ENCODE results near the gene XPC.

- TF ChIP-seq USF2 (CRISPR knock-in tag; IDR thresholded peaks at IDR 0.05) (no peak), CREB1 (CRISPR knock-in tag; IDR thresholded peaks at IDR 0.05) (no peak), SOX15 (CRISPR knock-in tag; IDR thresholded peaks at IDR 0.05) (no peak), CTCF (IDR thresholded peaks at IDR 0.05) (no peak), TEAD1 (CRISPR knock-in tag; IDR thresholded peaks at IDR 0.05) (no peak), RELA (CRISPR knock-in tag; IDR thresholded peaks at IDR 0.05; ENCODE audit: borderline replicate concordance) (no peak), ESRRA (CRISPR knock-in tag; IDR thresholded peaks at IDR 0.05; ENCODE audit: borderline replicate concordance) (no peak), IRF2 (CRISPR knock-in tag; IDR thresholded peaks at IDR 0.05; ENCODE audit: borderline replicate concordance, low read depth) (no peak), ATF2 (CRISPR knock-in tag; IDR thresholded peaks at IDR 0.05; ENCODE audit: borderline replicate concordance, low read depth) (no peak)
These were observed 56.1 kb downstream of the XPC start for GRCh38 chr3:14122301-14122700.

Data from WTC11 (cell line).